Measurements from ENCODE around the gene PLEKHM3.

- TF ChIP-seq, protein P1, sequence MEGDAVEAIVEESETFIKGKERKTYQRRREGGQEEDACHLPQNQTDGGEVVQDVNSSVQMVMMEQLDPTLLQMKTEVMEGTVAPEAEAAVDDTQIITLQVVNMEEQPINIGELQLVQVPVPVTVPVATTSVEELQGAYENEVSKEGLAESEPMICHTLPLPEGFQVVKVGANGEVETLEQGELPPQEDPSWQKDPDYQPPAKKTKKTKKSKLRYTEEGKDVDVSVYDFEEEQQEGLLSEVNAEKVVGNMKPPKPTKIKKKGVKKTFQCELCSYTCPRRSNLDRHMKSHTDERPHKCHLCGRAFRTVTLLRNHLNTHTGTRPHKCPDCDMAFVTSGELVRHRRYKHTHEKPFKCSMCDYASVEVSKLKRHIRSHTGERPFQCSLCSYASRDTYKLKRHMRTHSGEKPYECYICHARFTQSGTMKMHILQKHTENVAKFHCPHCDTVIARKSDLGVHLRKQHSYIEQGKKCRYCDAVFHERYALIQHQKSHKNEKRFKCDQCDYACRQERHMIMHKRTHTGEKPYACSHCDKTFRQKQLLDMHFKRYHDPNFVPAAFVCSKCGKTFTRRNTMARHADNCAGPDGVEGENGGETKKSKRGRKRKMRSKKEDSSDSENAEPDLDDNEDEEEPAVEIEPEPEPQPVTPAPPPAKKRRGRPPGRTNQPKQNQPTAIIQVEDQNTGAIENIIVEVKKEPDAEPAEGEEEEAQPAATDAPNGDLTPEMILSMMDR (IDR thresholded peaks at IDR 0.05): no peak
- no peak for TF ChIP-seq POLR2A (IDR thresholded peaks at IDR 0.05)
Measured at GRCh38 chr2:207970147-207970825, 55.0 kb downstream of the PLEKHM3 start.
